ENCODE measurements around the gene PNMA8C.

DNA sequence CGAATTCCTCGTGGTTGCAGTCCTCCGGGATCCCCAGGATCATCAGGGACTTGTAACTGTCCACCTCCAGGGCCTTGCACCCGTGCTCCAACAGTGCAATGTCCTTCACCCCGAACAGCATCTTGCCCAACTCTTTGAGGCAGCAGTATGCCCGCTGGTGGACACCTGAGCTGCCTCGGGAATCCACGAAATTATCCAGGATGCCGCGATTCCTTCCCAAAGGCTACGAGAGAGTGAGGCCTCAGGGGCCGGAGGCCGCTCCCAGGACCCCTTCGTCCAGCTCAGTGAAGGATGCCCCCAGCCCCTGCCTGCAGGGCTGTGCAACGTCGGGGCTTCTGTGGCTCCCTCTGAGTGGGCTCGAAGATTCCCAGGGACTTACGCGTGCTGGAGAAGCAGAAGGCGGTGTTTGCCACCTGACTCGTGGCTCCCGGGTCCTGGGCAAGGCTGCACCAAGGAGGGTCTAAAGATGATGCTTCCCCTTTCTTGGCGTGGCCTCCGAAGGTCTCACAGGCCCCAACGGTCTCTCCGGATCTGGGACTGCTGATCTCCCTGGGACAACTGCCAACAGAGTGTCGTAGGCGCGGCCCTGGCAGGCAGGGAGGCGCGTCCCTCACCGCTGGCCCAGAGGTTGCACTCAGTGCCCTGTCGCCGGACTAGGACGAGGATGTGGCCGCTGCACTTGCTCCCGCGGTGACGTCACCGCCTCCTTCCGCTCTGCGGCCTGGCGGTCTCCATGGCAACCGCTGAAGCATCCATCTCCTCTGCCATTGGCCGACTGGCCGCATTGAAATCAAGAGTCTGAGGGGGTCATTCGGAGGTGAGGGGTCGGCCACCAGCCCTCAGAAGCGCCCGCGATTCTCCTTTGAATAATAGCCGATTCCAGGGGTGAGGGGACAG lies at the start of gene PNMA8C:
- TF ChIP-seq CTCF (IDR thresholded peaks at IDR 0.05) (no peak), POLR2A (IDR thresholded peaks at IDR 0.05) (no peak), EP300 (IDR thresholded peaks at IDR 0.05) (no peak)
